ENCODE results near the gene INPP4B.

The INPP4B gene

DNA sequence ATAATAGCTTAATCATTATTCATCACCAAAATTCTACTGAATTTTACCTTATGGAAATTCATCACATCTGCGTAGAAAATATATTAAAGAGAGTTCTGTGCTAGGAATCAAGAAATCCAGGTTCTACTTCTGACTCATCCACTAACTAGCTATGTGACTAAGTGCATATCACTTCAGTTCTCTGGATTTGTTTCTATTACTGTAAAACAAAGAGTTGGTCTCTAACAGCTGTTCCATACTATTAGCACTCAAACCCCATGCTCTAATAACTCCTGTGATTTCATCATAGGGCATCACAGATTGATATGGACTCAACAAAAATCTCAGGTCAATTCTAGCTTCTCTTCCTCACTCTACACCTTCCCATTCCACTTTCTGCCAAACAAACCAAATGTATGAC, 572.0 kb downstream of the INPP4B start:
- H3K4me1 Mint-ChIP-seq: peaks cover 0 to 7% of the 10 kb centered on the region in 2 donors
- no peak for DNase-seq
- no peak overlapping the region for H3K27ac Mint-ChIP-seq
- no peaks in the 10 kb centered on the region for H3K27me3 Mint-ChIP-seq
- no peaks in the 10 kb centered on the region for H3K9me3 Mint-ChIP-seq
- H3K4me3 Mint-ChIP-seq: no peak overlapping the region
- ATAC-seq (replicated peaks): no peak
- no peaks in the 10 kb centered on the region for H3K36me3 Mint-ChIP-seq

DNA sequence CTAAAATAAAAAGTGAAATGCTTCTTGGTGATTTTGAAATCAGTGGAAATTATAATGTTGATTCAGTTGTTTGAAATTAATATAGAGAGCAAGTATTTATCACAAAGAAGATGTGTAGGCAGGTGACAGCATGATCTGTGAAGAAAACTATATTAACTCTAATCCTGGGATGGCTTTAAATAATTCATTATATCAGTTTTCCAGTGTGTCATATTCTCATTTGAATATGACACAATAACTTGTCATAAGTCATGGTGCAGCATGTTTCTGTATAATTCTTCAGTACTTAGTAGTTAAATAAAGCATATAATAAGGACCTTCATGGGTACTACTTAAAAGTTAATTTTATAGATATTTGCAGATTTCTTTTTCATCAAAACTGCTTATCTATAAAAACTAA, 573.6 kb downstream of the INPP4B start:
- Mint-ChIP-seq H3K36me3 (no peaks in the 10 kb centered on the region), H3K27me3 (no peaks in the 10 kb centered on the region), H3K9me3 (no peaks in the 10 kb centered on the region), H3K27ac (no peak overlapping the region), H3K4me3 (no peak overlapping the region), H3K4me1 (no peaks in the 10 kb centered on the region)
- DNase-seq (no peak), ATAC-seq (replicated peaks) (no peak)

DNA sequence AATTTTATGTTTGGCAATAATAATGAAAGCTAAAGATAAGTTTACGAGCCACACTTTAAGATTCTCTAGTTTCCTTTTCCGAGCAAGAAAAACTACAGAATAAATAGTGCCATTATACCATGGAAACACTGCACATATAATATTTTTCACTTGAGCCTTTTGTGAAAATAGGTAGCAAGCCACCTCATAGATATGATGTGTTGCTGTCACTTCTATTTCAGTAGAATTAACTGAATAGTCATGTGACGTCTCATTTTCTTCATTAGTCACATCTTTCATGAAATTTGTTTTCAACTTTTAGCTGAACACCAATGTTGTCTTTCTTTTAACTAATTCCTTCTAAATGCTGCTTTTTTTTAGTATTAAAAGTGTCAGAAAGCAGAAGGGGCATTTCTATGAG, 574.3 kb downstream of the INPP4B start:
- no peak for DNase-seq
- no peaks in the 10 kb centered on the region for H3K4me1 Mint-ChIP-seq
- no peaks in the 10 kb centered on the region for H3K9me3 Mint-ChIP-seq
- no peak for ATAC-seq (replicated peaks)
- no peaks in the 10 kb centered on the region for H3K27me3 Mint-ChIP-seq
- no peaks in the 10 kb centered on the region for H3K36me3 Mint-ChIP-seq
- no peak overlapping the region for H3K27ac Mint-ChIP-seq
- H3K4me3 Mint-ChIP-seq: no peak overlapping the region

DNA sequence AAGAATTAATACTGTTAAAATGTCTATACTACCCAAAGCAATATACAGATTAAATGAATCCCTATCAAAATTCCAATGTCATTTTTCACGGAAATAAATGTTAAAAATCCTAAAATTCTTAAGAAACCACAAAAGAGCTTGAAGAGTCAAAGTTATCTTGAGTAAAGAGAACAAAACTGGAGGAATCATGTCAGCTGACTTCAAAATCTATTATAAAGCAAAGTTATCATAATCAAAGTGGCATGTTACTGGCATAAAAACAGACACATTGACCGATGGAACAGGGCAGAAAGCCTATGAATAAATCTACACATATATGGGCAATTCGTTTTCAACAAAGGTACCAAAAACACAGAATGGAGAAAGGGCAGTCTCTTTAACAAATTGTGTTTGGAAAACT, 579.0 kb downstream of the INPP4B start:
- Mint-ChIP-seq H3K36me3 (no peaks in the 10 kb centered on the region), H3K9me3 (no peaks in the 10 kb centered on the region), H3K4me1 (no peaks in the 10 kb centered on the region), H3K4me3 (no peak overlapping the region), H3K27ac (no peak overlapping the region), H3K27me3 (no peaks in the 10 kb centered on the region)
- DNase-seq: no peak
- ATAC-seq (replicated peaks): no peak

DNA sequence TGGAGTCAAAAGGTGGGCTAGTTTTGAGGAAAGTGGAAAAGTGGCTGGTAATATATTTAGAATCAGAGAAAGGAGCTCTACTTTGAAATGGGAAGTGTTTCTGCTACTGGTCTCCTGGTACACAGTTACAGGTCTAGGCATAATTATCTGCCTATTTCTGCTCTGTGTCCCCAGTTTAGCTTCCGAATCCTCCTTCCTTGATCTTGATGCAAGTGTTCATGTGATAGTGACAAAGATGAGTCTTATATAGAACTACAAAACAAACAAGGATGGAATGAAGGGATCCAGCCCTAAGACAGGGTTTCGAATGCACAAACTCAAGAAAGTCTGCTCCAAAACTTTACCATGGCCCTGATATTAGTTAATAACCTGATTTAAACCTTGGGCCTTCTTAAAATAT, 580.2 kb downstream of the INPP4B start:
- H3K4me1 Mint-ChIP-seq: no peaks in the 10 kb centered on the region
- no peak overlapping the region for H3K4me3 Mint-ChIP-seq
- H3K27me3 Mint-ChIP-seq: no peaks in the 10 kb centered on the region
- ATAC-seq (replicated peaks) (no peak), DNase-seq (no peak)
- H3K9me3 Mint-ChIP-seq: no peaks in the 10 kb centered on the region
- H3K36me3 Mint-ChIP-seq: no peaks in the 10 kb centered on the region
- no peak overlapping the region for H3K27ac Mint-ChIP-seq

DNA sequence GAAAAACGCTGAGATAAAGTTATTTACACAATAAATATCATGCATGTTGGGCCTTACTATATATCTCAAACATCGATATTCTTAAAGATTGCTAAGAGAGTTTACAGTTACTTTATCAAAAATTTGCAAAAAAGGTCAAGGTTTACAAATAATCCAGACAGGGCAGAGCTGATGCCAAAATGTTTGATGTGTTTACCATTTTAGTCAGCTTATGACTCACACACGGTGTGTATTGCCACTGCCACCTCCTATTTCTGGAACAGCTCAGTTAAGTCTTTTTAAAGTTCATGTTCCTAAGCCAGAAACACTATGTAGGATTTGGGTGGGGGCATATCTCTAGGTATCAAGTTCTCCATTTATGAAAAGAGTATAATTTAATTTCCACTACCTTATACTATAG, 580.6 kb downstream of the INPP4B start:
- no peak overlapping the region for H3K27ac Mint-ChIP-seq

DNA sequence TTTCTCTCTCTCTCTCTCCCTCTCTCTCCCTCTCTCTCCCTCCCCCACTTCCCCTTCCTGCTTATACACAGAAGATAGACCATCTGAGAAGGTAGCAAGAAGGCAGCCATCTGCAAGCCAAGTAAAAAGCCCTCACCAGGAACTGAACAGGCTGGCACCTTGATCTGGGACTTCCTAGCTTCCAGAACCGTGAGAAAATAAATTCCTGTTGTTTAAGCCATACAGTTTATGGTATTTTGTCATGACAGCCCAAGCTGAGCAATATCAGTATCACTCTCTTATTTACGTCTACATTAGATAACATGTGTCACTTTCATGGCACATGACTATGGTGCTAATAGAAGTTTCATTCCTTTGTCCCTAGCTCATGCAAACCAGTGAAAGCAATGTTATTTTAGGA, 581.1 kb downstream of the INPP4B start:
- Mint-ChIP-seq H3K4me3 (no peak overlapping the region), H3K27me3 (no peaks in the 10 kb centered on the region), H3K27ac (no peak overlapping the region), H3K36me3 (no peaks in the 10 kb centered on the region), H3K9me3 (no peaks in the 10 kb centered on the region), H3K4me1 (no peaks in the 10 kb centered on the region)
- ATAC-seq (replicated peaks) (no peak), DNase-seq (no peak)

More for the DNA sequence above, 580.6 kb downstream of the INPP4B start:
- Mint-ChIP-seq H3K9me3 (no peaks in the 10 kb centered on the region), H3K4me3 (no peak overlapping the region), H3K36me3 (no peaks in the 10 kb centered on the region), H3K27me3 (no peaks in the 10 kb centered on the region), H3K4me1 (no peaks in the 10 kb centered on the region)
- no peak for DNase-seq
- no peak for ATAC-seq (replicated peaks)

DNA sequence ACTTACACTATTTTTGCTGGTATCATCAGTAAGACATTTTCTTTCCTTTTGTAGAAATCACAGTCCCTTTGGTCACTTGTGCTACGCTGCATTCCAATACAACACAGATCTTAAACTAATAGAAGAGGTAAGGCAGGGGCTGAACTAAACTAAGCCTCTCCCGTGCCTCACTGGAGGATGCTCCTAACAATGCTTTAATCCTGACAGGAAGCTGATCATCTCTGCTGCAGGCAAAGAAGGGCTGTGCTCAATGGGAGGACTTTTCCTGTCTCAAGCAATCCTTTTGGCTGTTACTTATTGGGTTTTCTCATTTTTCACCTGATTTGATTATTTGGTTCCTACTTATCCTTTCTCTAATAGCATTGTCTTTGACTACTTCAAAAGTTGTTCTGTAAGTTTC, 583.1 kb downstream of the INPP4B start:
- ATAC-seq (replicated peaks): no peak
- Mint-ChIP-seq H3K27ac (no peak overlapping the region), H3K4me3 (no peak overlapping the region), H3K27me3 (no peaks in the 10 kb centered on the region), H3K4me1 (no peaks in the 10 kb centered on the region), H3K36me3 (no peaks in the 10 kb centered on the region), H3K9me3 (peaks cover 0 to 2% of the 10 kb centered on the region in 2 donors)
- no peak for DNase-seq

DNA sequence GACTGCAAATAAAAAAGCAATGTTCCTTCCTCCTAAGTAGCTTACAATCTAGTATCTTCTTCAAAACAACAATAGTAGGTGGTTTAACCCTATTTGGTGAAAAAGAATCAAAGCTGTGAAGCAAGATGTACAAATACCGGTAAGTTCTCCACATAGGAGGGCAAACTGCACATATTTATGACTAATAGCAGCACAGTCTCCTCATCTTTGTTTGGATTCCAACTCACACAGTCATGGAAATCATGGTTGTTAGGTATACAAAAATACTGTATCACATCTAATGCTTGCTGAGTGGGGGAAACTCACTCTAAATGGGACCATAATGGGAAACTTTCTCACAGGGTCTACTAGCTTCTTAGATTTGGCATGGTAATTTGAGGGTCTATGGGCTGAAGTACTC, 597.2 kb downstream of the INPP4B start:
- Mint-ChIP-seq H3K4me1 (no peaks in the 10 kb centered on the region), H3K27ac (no peak overlapping the region), H3K9me3 (no peaks in the 10 kb centered on the region), H3K4me3 (no peak overlapping the region), H3K36me3 (no peaks in the 10 kb centered on the region), H3K27me3 (peaks cover 0 to 3% of the 10 kb centered on the region in 2 donors)
- ATAC-seq (replicated peaks) (no peak), DNase-seq (no peak)

DNA sequence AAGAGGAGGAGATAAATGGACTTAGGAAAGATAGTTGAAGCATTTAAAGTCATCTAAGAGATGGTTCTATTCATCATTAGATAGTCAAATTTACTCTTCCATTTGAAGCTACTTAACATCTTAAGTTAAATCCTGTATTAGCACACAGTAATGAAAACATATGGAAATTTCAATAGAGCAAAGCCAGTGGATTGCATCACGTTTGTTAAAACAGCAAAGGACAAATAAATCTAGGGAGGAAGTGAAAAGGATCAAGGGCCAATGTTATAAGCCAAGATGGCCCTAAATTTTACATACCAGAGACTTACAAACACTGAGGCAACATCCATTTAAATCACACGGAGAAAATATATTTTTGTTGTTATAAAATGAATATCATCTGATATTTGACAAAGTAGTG, 602.8 kb downstream of the INPP4B start:
- Mint-ChIP-seq H3K27me3 (peaks cover 0 to under 1% of the 10 kb centered on the region in 2 donors), H3K4me3 (no peak overlapping the region), H3K36me3 (no peaks in the 10 kb centered on the region), H3K27ac (peak overlapping the region; percentile 43), H3K4me1 (peaks cover 4 to 6% of the 10 kb centered on the region in 2 donors), H3K9me3 (no peaks in the 10 kb centered on the region)
- ATAC-seq (replicated peaks): no peak
- DNase-seq: no peak

DNA sequence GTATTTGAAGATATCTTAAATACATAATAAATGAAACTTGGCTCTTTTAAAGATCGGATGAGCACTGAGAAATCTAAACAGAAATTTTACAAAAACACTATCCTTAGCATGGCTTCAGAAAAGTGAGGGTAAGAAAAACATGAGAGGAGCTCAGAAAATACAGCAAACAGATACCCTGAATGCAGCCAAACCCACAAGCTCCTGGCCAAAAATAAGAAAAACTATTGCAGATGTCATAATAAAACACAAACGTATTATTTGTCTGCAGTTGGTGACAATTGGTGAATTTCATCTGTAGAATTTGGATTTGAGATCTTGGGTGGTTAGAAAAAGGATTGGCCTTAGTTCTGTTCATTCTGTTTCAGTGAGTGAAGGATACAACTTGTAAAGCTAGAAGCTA, 603.9 kb downstream of the INPP4B start:
- H3K4me1 Mint-ChIP-seq: peaks cover 4 to 6% of the 10 kb centered on the region in 2 donors
- H3K4me3 Mint-ChIP-seq: no peak overlapping the region
- no peaks in the 10 kb centered on the region for H3K9me3 Mint-ChIP-seq
- H3K27ac Mint-ChIP-seq: no peak overlapping the region
- no peak for ATAC-seq (replicated peaks)
- no peak for DNase-seq
- H3K27me3 Mint-ChIP-seq: no peaks in the 10 kb centered on the region
- no peaks in the 10 kb centered on the region for H3K36me3 Mint-ChIP-seq

DNA sequence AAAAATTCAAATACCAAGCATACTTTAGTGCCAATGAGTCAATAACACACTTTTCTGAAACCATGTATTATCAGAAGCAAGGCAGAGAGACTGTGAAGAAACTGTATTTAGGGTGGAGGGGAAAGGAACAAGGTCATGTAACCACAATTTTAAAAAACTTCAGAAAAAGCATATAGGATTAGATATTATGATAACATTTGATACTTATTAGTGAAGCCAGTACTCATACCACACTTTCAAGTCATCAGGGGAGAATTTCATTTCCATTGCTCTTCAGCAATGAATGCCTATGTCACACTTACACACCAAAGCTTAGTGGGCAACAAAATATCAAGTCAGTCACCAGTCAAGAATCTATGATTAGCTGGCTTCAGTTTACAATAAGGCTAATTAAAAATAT, 607.5 kb downstream of the INPP4B start:
- DNase-seq: no peak
- Mint-ChIP-seq H3K4me1 (peaks cover 4 to 6% of the 10 kb centered on the region in 2 donors), H3K9me3 (no peaks in the 10 kb centered on the region), H3K36me3 (no peaks in the 10 kb centered on the region), H3K4me3 (no peak overlapping the region), H3K27me3 (no peaks in the 10 kb centered on the region), H3K27ac (no peak overlapping the region)
- no peak for ATAC-seq (replicated peaks)

DNA sequence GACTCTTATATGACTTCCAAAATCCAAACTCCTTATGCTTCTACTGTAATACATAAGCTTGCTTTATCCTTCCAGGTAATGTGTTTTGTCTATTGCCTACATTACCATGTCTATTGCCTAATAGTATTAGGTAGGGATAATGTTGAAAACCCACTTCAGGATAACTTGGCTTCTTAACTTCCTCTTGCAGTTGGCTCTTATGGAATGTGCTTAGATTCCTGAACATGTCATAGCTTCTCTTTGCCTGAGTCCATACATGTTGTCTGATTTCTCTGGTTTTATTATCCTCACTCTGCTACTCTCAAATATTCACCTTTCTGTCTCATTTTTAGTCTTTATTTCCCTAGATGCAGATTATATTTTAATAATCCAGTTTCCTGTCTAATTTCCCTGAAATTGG, 609.8 kb downstream of the INPP4B start:
- Mint-ChIP-seq H3K36me3 (no peaks in the 10 kb centered on the region), H3K9me3 (no peaks in the 10 kb centered on the region), H3K4me1 (no peaks in the 10 kb centered on the region), H3K27ac (no peak overlapping the region), H3K4me3 (no peak overlapping the region), H3K27me3 (no peaks in the 10 kb centered on the region)
- no peak for DNase-seq
- ATAC-seq (replicated peaks): no peak

DNA sequence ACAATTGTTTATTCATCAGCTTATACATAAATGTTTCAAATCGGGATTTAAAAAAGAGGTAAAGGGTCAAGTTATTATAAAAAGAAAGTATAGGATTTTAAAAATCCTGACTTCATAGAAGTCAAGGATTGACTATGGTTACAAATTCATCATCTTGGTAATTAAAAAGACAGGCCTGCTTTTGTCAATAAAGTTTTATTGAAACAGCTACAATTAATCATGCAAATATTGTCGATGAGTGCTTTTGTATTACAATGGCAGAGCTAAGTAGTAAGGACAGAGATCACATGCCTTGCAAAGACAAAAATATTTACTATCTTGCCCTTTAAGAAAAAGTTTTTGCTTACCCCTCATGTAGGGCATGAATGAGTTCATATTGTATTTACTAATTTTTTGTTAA, 614.3 kb downstream of the INPP4B start:
- H3K36me3 Mint-ChIP-seq: no peaks in the 10 kb centered on the region
- no peaks in the 10 kb centered on the region for H3K27me3 Mint-ChIP-seq
- ATAC-seq (replicated peaks) (no peak), DNase-seq (no peak)
- H3K4me1 Mint-ChIP-seq: no peaks in the 10 kb centered on the region
- H3K27ac Mint-ChIP-seq: no peak overlapping the region
- H3K9me3 Mint-ChIP-seq: no peaks in the 10 kb centered on the region
- H3K4me3 Mint-ChIP-seq: no peak overlapping the region

DNA sequence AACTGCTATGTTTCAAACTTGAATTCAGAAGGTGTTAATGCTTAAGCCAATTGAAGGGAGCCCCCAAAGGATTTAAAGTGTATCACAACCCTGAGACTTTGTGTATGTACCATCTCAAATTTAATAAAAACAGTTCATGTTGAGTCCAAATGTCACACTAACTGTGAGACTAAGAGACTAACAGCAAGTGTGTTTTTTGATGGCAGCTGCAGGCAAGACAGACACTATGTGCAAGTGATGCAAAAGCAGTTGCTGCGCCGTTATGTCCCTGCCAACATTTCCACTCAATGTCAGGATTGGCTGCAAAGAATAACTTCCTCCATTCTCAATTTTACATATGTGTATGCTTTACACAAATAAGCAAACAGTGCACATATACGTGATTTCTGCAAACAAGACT, 615.1 kb downstream of the INPP4B start:
- H3K36me3 Mint-ChIP-seq: no peaks in the 10 kb centered on the region
- no peaks in the 10 kb centered on the region for H3K27me3 Mint-ChIP-seq

DNA sequence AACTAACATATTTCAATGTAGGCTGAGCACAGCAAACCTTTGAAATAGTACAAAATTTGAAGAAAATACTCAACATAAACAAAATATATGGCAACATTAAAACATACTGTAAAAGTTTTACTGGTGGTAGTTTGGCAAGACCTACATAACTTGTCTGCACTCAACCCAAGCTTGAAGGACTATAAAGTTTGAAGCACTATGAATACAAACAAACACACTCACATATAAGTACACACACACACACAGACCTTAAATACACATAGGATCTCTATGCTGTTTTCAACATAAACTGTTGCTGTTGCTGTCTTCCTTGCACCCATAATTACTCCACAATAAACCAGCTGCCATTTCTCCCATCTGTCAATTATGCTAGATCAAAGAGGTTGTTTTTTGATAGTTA, 620.1 kb downstream of the INPP4B start:
- H3K9me3 Mint-ChIP-seq: no peaks in the 10 kb centered on the region
- H3K4me1 Mint-ChIP-seq: no peaks in the 10 kb centered on the region
- no peak for DNase-seq
- H3K4me3 Mint-ChIP-seq: no peak overlapping the region
- H3K27me3 Mint-ChIP-seq: no peaks in the 10 kb centered on the region
- H3K27ac Mint-ChIP-seq: no peak overlapping the region
- no peak for ATAC-seq (replicated peaks)
- H3K36me3 Mint-ChIP-seq: no peaks in the 10 kb centered on the region

More for the DNA sequence above, 615.1 kb downstream of the INPP4B start:
- Mint-ChIP-seq H3K4me3 (no peak overlapping the region), H3K9me3 (no peaks in the 10 kb centered on the region), H3K4me1 (no peaks in the 10 kb centered on the region), H3K27ac (no peak overlapping the region)
- ATAC-seq (replicated peaks) (no peak), DNase-seq (no peak)
